ENCODE measurements around the gene C16orf92. TPM values are rescaled to one million over a fixed set of nuclear protein-coding genes. Genes with fewer than 3 reads are reported as not detected.

Gene C16orf92
- total and polyA plus RNA-seq, 2 of the 13 experiments (the other 11 are each of a cell fraction or from before 2014, with no cell fraction given) = not detected

DNA sequence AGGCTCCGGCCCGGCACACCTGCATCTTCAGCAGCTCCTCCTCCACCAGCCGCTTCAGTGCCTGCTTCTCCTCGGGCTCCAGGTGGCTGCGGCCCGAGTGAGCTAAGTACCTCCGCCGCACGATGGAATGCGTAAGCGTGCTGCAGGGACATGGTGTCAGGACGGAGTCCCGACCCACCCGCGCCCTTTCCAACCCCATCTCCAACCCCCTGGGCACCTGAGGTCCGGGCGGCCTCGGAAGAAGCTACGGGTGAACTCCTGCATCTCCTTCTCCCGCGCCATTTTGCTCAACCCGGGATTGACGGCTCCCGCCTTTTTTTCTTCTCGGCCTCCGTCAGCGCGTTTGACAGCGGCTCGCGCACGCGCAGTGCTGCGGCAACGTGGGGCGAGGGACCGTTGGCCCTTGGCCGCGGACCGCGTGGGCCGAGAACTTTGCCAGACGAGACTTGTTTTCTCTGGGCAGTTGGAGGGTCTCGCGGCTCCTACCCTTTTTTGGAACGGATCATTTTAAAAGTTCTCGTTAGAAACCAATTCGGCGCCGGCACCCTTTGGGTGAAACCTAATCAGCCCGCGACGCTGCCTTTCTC is 27.6 kb upstream of the C16orf92 start, which contains the start of gene HIRIP3 (continued):
- peak; percentile 13 for TF ChIP-seq AGO1 (IDR thresholded peaks at IDR 0.05; ENCODE audit: low read depth, low read length, poor library complexity, severe bottlenecking)
- peak; percentile 78; the same call in 1 of the 2 replicates for TF ChIP-seq CERS6 (CRISPR knock-in tag; IDR thresholded peaks at IDR 0.05)
- TF ChIP-seq MEIS2 (CRISPR knock-in tag; IDR thresholded peaks at IDR 0.05) = 0 out of 2 replicates have a peak, but pooled peaks have one; percentile 59
- TF ChIP-seq ZNF143 (CRISPR knock-in tag; IDR thresholded peaks at IDR 0.05) = no peak
- peak; percentile 89; the same call in 1 of the 2 replicates for TF ChIP-seq E2F2 (CRISPR knock-in tag; IDR thresholded peaks at IDR 0.05; ENCODE audit: borderline replicate concordance)
- TF ChIP-seq MAX (IDR thresholded peaks at IDR 0.05) = peak; percentile 98
- no peak for TF ChIP-seq KAT2B (IDR thresholded peaks at IDR 0.05; ENCODE audit: borderline replicate concordance, low read depth, low read length)
- TF ChIP-seq KMT2B (CRISPR knock-in tag; IDR thresholded peaks at IDR 0.05) = no peak
- TF ChIP-seq ZNF83 (CRISPR knock-in tag; IDR thresholded peaks at IDR 0.05; ENCODE audit: borderline replicate concordance) = no peak; the same call in 1 of the 2 replicates
- TF ChIP-seq CHD2 (IDR thresholded peaks at IDR 0.05; ENCODE audit: low read depth, low read length) = no peak
- no peak; the same call in 1 of the 2 replicates for TF ChIP-seq SIX4 (CRISPR knock-in tag; IDR thresholded peaks at IDR 0.05)
- TF ChIP-seq MYNN (CRISPR knock-in tag; IDR thresholded peaks at IDR 0.05; ENCODE audit: low read depth) = no peak
- peak; percentile 90 for TF ChIP-seq ZNF232 (CRISPR knock-in tag; IDR thresholded peaks at IDR 0.05; ENCODE audit: borderline replicate concordance)
- TF ChIP-seq KMT2A (CRISPR knock-in tag; IDR thresholded peaks at IDR 0.05) = 0 out of 2 replicates have a peak, but pooled peaks have one; percentile 15
- TF ChIP-seq GMEB1 (CRISPR knock-in tag; IDR thresholded peaks at IDR 0.05; ENCODE audit: borderline replicate concordance) = no peak
- TF ChIP-seq KLF13 (CRISPR knock-in tag; IDR thresholded peaks at IDR 0.05) = peak; percentile 45; the same call in 1 of the 2 replicates
- TF ChIP-seq NFKBIZ (CRISPR knock-in tag; IDR thresholded peaks at IDR 0.05) = no peak
- no peak for TF ChIP-seq GABPA (IDR thresholded peaks at IDR 0.05; ENCODE audit: low read depth, low read length)
- TF ChIP-seq GABPA (CRISPR knock-in tag; IDR thresholded peaks at IDR 0.05; ENCODE audit: low read depth) = no peak
- peak; percentile 34; the same call in 1 of the 2 replicates for TF ChIP-seq KLF9 (CRISPR knock-in tag; IDR thresholded peaks at IDR 0.05; ENCODE audit: low read depth)
- TF ChIP-seq KLF11 (CRISPR knock-in tag; IDR thresholded peaks at IDR 0.05) = no peak; the same call in 1 of the 2 replicates
- no peak for TF ChIP-seq CBX1 (IDR thresholded peaks at IDR 0.05; ENCODE audit: low read depth)
- TF ChIP-seq ZNF382 (CRISPR knock-in tag; IDR thresholded peaks at IDR 0.05; ENCODE audit: borderline replicate concordance) = no peak
- TF ChIP-seq ZNF329 (CRISPR knock-in tag; IDR thresholded peaks at IDR 0.05; ENCODE audit: low read depth) = no peak
- no peak for TF ChIP-seq ZFP1 (CRISPR knock-in tag; IDR thresholded peaks at IDR 0.05)
- 0 out of 2 replicates have a peak, but pooled peaks have one; percentile 25 for TF ChIP-seq NCOA2 (CRISPR knock-in tag; IDR thresholded peaks at IDR 0.05)
- TF ChIP-seq, protein P1, sequence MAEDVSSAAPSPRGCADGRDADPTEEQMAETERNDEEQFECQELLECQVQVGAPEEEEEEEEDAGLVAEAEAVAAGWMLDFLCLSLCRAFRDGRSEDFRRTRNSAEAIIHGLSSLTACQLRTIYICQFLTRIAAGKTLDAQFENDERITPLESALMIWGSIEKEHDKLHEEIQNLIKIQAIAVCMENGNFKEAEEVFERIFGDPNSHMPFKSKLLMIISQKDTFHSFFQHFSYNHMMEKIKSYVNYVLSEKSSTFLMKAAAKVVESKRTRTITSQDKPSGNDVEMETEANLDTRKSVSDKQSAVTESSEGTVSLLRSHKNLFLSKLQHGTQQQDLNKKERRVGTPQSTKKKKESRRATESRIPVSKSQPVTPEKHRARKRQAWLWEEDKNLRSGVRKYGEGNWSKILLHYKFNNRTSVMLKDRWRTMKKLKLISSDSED (CRISPR knock-in tag; IDR thresholded peaks at IDR 0.05) = no peak
- TF ChIP-seq HNF4A (CRISPR knock-in tag; IDR thresholded peaks at IDR 0.05) = no peak
- TF ChIP-seq HNRNPH1 (optimal IDR thresholded peaks at IDR 0.05; ENCODE audit: low read depth, low read length) = no peak
